EH (cell line): ENCODE results near the gene POLA2.
"Not testable (repeated sequence)": the region's sequence is repeated elsewhere in the genome, so short reads cannot be mapped to it uniquely, and the experiment has no call there.

Source experiments
- DNase-seq: peaks from one replicate; pipeline ENCODE4 v3.0.0-alpha.2; 2015; ENCODE audit warnings: low read depth

Gene POLA2

GRCh38 chr11:65242389-65242788 is 19.4 kb upstream of the POLA2 start:
- no peak for DNase-seq

- DNase-seq, result no peak
Observed at GRCh38 chr11:65243797-65244196, 18.0 kb upstream of the POLA2 start.

GRCh38 chr11:65245046-65245445 is 16.7 kb upstream of the POLA2 start:
- not testable (repeated sequence) for DNase-seq

GRCh38 chr11:65246506-65246905 is 15.3 kb upstream of the POLA2 start:
- no peak for DNase-seq

GRCh38 chr11:65248184-65248710 is 13.5 kb upstream of the POLA2 start:
- DNase-seq, result not testable (repeated sequence)

- DNase-seq, result no peak
Observed at GRCh38 chr11:65251476-65251875, 10.3 kb upstream of the POLA2 start.

- DNase-seq, result no peak
Observed at GRCh38 chr11:65254724-65255123, 7.0 kb upstream of the POLA2 start.

GRCh38 chr11:65258988-65259387 is 2.8 kb upstream of the POLA2 start:
- DNase-seq, result no peak

- no peak for DNase-seq
Observed at GRCh38 chr11:65260302-65260701, 1.5 kb upstream of the POLA2 start.

- no peak for DNase-seq
Observed at GRCh38 chr11:65260756-65261590, 789 bp upstream of the POLA2 start.

GRCh38 chr11:65262381-65262680 is 569 bp downstream of the POLA2 start:
- peak; percentile 61 for DNase-seq

- no peak for DNase-seq
Observed at GRCh38 chr11:65262776-65263175, 1.0 kb downstream of the POLA2 start.

GRCh38 chr11:65264747-65265146 is 3.0 kb downstream of the POLA2 start:
- not testable (repeated sequence) for DNase-seq

- no peak for DNase-seq
Observed at GRCh38 chr11:65266210-65266609, 4.4 kb downstream of the POLA2 start.

GRCh38 chr11:65274735-65275682 is 13.2 kb downstream of the POLA2 start:
- DNase-seq, result peak; percentile 97

GRCh38 chr11:65275906-65276305 is 14.1 kb downstream of the POLA2 start:
- no peak for DNase-seq

GRCh38 chr11:65277631-65278277 is 16.0 kb downstream of the POLA2 start:
- peak; percentile 38 for DNase-seq

GRCh38 chr11:65278356-65278755 is 16.6 kb downstream of the POLA2 start:
- DNase-seq, result peak; percentile 69

GRCh38 chr11:65279279-65279678 is 17.5 kb downstream of the POLA2 start:
- DNase-seq, result no peak

- peak; percentile 88 for DNase-seq
Observed at GRCh38 chr11:65279741-65280440, 18.1 kb downstream of the POLA2 start.

GRCh38 chr11:65280646-65281045 is 18.9 kb downstream of the POLA2 start:
- DNase-seq, result no peak

GRCh38 chr11:65286686-65287085 is 24.9 kb downstream of the POLA2 start:
- DNase-seq, result no peak
